OCI-LY7 (cell line): ENCODE results near the gene ROR2.

Source experiments
- EZH2phosphoT487 ChIP-seq: fragments of 200-600 bp; sonication (generic); IDR thresholded peaks from 2 replicates; pipeline ENCODE4 v1.6.1; 2018; ENCODE audit warnings: low read depth, borderline replicate concordance, mild to moderate bottlenecking, mixed run types, antibody characterized with exemption, low read length, moderate library complexity, mixed read lengths
- TF ChIP-seq, protein P1 (sequence below): fragments of 200-600 bp; sonication (generic); conservative IDR thresholded peaks from 2 replicates; pipeline ENCODE4 v1.5.1; 2014; ENCODE audit warnings: mild to moderate bottlenecking, antibody characterized with exemption, low read length, moderate library complexity, mixed read lengths

GRCh38 chr9:91884153-91884552, 65.9 kb downstream of the ROR2 start:
- TF ChIP-seq, protein P1, sequence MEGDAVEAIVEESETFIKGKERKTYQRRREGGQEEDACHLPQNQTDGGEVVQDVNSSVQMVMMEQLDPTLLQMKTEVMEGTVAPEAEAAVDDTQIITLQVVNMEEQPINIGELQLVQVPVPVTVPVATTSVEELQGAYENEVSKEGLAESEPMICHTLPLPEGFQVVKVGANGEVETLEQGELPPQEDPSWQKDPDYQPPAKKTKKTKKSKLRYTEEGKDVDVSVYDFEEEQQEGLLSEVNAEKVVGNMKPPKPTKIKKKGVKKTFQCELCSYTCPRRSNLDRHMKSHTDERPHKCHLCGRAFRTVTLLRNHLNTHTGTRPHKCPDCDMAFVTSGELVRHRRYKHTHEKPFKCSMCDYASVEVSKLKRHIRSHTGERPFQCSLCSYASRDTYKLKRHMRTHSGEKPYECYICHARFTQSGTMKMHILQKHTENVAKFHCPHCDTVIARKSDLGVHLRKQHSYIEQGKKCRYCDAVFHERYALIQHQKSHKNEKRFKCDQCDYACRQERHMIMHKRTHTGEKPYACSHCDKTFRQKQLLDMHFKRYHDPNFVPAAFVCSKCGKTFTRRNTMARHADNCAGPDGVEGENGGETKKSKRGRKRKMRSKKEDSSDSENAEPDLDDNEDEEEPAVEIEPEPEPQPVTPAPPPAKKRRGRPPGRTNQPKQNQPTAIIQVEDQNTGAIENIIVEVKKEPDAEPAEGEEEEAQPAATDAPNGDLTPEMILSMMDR, result no peak
- no peak for TF ChIP-seq EZH2phosphoT487
